PC-9 (cell line): ENCODE data around the gene METTL22.

Source experiments
- EZH2 ChIP-seq: fragments of 200-600 bp; sonication (generic); IDR thresholded peaks from 2 replicates; pipeline ENCODE4 v1.8.0; 2017; ENCODE audit warnings: antibody characterized with exemption, low read depth
- TF ChIP-seq, protein P1 (sequence below): fragments of 200-600 bp; sonication (generic); conservative IDR thresholded peaks from 2 replicates; pipeline ENCODE4 v1.6.1; 2017; ENCODE audit warnings: mixed run types, antibody characterized with exemption, mild to moderate bottlenecking, moderate library complexity

DNA sequence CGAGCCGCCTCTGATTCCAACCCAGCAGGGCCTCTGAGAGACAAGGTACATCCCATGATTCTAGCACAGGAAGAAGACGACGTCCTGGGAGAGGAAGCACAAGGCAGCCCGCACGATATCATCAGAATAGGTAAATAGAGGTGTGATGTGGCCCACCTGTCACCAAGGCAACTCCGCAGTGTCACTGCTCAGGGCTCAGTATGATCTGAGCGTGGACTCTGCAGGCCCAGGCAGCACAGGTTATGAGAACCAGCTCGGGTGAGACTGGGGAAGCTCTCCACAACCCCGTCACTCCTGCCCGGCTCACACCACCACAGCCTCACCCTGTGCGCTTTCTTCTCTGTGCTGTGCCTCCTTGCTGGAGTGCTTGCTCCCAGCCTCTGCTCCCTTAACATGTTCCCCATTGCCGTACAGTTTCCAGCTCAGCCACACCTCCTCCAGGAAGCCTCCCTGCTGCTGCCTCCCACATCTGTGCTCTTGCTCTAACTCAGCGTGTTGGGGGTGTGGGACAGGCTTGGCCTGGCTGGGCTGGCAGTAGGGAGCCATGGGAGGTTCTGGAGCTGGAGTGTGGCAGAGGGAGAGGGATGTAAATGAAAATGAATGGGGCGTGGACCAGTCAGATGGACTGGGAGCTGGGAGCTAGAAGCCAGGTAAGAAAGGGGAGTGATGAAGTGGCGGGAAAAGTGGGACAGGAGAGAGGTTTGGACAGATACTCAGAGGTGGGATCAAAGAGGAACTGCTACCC lies 7.7 kb downstream of the METTL22 start:
- TF ChIP-seq, protein P1, sequence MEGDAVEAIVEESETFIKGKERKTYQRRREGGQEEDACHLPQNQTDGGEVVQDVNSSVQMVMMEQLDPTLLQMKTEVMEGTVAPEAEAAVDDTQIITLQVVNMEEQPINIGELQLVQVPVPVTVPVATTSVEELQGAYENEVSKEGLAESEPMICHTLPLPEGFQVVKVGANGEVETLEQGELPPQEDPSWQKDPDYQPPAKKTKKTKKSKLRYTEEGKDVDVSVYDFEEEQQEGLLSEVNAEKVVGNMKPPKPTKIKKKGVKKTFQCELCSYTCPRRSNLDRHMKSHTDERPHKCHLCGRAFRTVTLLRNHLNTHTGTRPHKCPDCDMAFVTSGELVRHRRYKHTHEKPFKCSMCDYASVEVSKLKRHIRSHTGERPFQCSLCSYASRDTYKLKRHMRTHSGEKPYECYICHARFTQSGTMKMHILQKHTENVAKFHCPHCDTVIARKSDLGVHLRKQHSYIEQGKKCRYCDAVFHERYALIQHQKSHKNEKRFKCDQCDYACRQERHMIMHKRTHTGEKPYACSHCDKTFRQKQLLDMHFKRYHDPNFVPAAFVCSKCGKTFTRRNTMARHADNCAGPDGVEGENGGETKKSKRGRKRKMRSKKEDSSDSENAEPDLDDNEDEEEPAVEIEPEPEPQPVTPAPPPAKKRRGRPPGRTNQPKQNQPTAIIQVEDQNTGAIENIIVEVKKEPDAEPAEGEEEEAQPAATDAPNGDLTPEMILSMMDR = no peak
- no peak for TF ChIP-seq EZH2
